Right lobe of liver (tissue), 6 donors: ENCODE results near the gene CFAP99. TPM values are rescaled to one million over a fixed set of nuclear protein-coding genes. Genes with fewer than 3 reads are reported as not detected.

Experiments used
- ATAC-seq, 4 donors: fragments of 200-7000 bp; cut with Tn5 transposase; one replicate each; pipeline ENCODE4 v1.9.1; 2020; ENCODE audit warnings: mild to moderate bottlenecking in 4 of 4, moderate library complexity in 4 of 4
- DNase-seq, 3 donors: peaks; one replicate each; pipeline ENCODE4 v3.0.0-alpha.2; 2020
- H3K27ac ChIP-seq, 3 donors: fragments of 200-600 bp; one replicate each; pipeline ENCODE4 v1.8.0; 2022
- H3K27me3 ChIP-seq, 2 donors: fragments of 200-600 bp; one replicate each; pipeline ENCODE4 v1.8.0; 2022
- H3K36me3 ChIP-seq, 4 donors: fragments of 200-600 bp; sonication (generic) in 1 of 4; one replicate each; pipeline versions ENCODE4 v1.5.1 to v1.8.0; 2017 to 2022; ENCODE audit warnings: control low read depth in 1 of 4
- H3K4me1 ChIP-seq, 4 donors: fragments of 200-600 bp; sonication (generic) in 1 of 4; one replicate each; pipeline versions ENCODE4 v1.5.1 to v1.8.0; 2017 to 2022; ENCODE audit warnings: control low read depth in 1 of 4
- H3K4me3 ChIP-seq, 3 donors: fragments of 200-600 bp; one replicate each; pipeline ENCODE4 v1.8.0; 2022
- H3K9me3 ChIP-seq, 4 donors: fragments of 200-600 bp; sonication (generic) in 1 of 4; one replicate each; pipeline versions ENCODE4 v1.5.1 to v1.8.0; 2017 to 2022; ENCODE audit warnings: control low read depth in 1 of 4
- POLR2A ChIP-seq: fragments of 450-650 bp; IDR thresholded peaks from one replicate; pipeline ENCODE4 v1.6.1; 2017; ENCODE audit warnings: antibody characterized with exemption, mild to moderate bottlenecking
- WGBS: methylation state at CpG from one replicate; pipeline ENCODE4 v1.1.6; 2018; ENCODE audit warnings: low coverage, low lambda C conversion rate; ENCODE audit not compliant: insufficient coverage; ENCODE audit errors: missing lambda C conversion rate; 5-methylcytosine and 5-hydroxymethylcytosine counted together
- intact Hi-C, 2 donors: fragments of 100-400 bp; cut with DNase I; formaldehyde crosslinking; loops; one replicate each; pipeline versions ENCODE4 v1.11.2 to v1.14.1; 2022
- total RNA-seq, 6 experiments: library from RNA; depleted of rRNA in 2 of 6; stranded (reverse); fragments of >200 nt in 2 of 6; fragmentation: NEBNext Ultra II Directional in 3 of 6; extraction: Animal tissue kit (Norgen Biotek cat#: 25700) in 3 of 6; gene quantifications; one replicate each; pipeline versions ENCODE4 v1.1.0 to v1.2.4, GENCODE V29; 2016 to 2023
- TF ChIP-seq, protein P1 (sequence below), 4 donors: fragments of 200-600 bp in 3 of 4; fragments of 450-650 bp in 1 of 4; IDR thresholded peaks; one replicate each; pipeline versions ENCODE4 v1.5.1 to v1.8.0; 2016 to 2022; ENCODE audit warnings: antibody characterized with exemption in 4 of 4, mild to moderate bottlenecking in 2 of 4
- donor health status: DM: no; HTN: yes; CAD: no.
- donor health status: DM: no; HTN: no; CAD: no.
- donor health status: DM: no; HTN: no; CAD: no.
- donor health status: DM: no; HTN: yes; CAD: no.
- donor health status: DM: no; HTN: yes; CAD: no.

CFAP99 gene
- total RNA-seq, 6 experiments from 2014 or later = 0.25 to 0.86 (median 0.29) TPM; not detected in 1

DNA sequence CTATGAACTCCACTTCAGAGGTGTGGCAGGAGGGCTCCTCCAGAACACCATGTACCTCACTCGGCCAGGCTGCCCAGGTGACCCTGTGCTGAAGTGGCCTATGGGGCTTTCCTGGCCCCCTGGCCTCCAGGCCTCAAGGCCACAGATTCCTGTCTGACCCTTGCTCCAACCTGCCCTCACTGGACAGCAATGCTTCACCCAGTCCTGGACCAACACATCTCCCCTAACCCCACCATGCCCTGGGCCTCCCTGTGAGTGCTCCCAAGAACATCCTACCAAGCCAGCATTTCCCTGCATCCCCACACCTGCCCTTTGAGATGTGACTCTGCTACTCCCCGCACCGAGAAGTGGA is 10.8 kb upstream of the CFAP99 start:
- Histone ChIP-seq H3K4me1 (no peaks in the 10 kb centered on the region), H3K27me3 (no peaks in the 10 kb centered on the region), H3K9me3 (no peaks in the 10 kb centered on the region), H3K36me3 (no peaks in the 10 kb centered on the region), H3K4me3 (no peak overlapping the region), H3K27ac (no peak overlapping the region)
- peak in 1 of 3 donors; percentile 29 for DNase-seq
- WGBS = 63% methylated on average over 2 of the region's 3 CpGs
- ATAC-seq = no peak
- intact Hi-C loops = no loop called here
- TF ChIP-seq, protein P1, sequence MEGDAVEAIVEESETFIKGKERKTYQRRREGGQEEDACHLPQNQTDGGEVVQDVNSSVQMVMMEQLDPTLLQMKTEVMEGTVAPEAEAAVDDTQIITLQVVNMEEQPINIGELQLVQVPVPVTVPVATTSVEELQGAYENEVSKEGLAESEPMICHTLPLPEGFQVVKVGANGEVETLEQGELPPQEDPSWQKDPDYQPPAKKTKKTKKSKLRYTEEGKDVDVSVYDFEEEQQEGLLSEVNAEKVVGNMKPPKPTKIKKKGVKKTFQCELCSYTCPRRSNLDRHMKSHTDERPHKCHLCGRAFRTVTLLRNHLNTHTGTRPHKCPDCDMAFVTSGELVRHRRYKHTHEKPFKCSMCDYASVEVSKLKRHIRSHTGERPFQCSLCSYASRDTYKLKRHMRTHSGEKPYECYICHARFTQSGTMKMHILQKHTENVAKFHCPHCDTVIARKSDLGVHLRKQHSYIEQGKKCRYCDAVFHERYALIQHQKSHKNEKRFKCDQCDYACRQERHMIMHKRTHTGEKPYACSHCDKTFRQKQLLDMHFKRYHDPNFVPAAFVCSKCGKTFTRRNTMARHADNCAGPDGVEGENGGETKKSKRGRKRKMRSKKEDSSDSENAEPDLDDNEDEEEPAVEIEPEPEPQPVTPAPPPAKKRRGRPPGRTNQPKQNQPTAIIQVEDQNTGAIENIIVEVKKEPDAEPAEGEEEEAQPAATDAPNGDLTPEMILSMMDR (IDR thresholded peaks at IDR 0.05) = no peak
- no peak for TF ChIP-seq POLR2A

DNA sequence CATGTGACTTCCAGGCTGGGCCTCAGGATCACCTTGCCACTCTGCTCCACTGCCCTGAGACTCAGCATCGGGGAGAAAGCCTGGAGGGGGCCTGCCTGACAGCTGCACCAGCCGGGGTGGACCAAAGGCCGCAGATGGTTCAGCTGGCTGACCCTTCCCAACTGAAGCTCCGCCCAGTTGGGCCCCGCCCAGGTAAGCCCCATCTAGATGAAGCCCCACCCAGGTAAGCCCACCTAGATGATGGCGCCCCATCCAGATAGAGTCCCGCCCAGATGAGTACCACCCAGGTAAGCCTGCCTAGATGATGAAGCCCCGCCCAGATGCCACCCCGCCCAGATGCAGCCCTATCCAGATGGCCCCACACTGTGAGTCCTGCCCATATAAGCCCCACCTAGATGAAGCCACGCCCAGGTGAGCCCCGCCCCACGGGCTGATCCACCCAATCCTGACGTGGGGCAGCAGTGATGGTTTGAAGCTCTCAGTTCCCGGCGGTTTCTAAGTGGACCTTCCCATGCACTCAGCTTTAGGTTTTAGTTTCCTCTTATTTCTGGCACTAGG is 10.3 kb upstream of the CFAP99 start:
- H3K9me3 ChIP-seq = no peaks in the 10 kb centered on the region
- intact Hi-C loops = no loop called here
- H3K36me3 ChIP-seq = no peaks in the 10 kb centered on the region
- DNase-seq (no peak), ATAC-seq (no peak)
- H3K27ac ChIP-seq = no peak overlapping the region
- TF ChIP-seq, protein P1 (IDR thresholded peaks at IDR 0.05) = no peak
- TF ChIP-seq POLR2A = no peak
- no peak overlapping the region for H3K4me3 ChIP-seq
- H3K27me3 ChIP-seq = no peaks in the 10 kb centered on the region
- peaks cover 0 to 5% (median 0%) of the 10 kb centered on the region in 4 donors for H3K4me1 ChIP-seq
- 74% methylated on average over 5 of the region's 15 CpGs for WGBS

DNA sequence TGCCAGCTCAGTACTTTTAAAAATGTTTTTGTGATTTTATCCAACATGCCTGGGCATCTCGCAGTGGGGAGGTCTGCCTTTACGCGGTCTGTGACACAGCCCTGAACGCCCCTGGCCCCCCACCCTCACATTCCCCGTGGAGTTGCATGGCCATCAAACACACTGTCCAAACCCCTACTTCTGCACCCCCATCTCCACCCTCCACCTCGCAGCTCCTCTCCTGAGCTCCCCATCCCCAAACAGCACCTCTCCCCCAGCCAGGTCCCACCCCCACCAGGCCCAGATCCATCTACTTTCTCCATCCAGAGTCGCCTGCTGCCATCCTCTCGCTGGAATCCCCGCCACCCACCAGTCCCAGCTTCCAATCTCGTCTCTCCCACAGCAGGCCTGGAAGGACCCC is 9.8 kb upstream of the CFAP99 start:
- 82% methylated on average over 10 of the region's 10 CpGs for whole genome bisulfite sequencing
- Histone ChIP-seq H3K4me3 (no peak overlapping the region), H3K4me1 (peaks cover 0 to 8% (median 0%) of the 10 kb centered on the region in 4 donors), H3K9me3 (no peaks in the 10 kb centered on the region), H3K27ac (no peak overlapping the region), H3K27me3 (no peaks in the 10 kb centered on the region), H3K36me3 (no peaks in the 10 kb centered on the region)
- no peak for TF ChIP-seq POLR2A
- TF ChIP-seq, protein P1 (IDR thresholded peaks at IDR 0.05) = no peak
- DNase-seq (no peak), ATAC-seq (no peak)
- intact Hi-C loops = no loop called here

DNA sequence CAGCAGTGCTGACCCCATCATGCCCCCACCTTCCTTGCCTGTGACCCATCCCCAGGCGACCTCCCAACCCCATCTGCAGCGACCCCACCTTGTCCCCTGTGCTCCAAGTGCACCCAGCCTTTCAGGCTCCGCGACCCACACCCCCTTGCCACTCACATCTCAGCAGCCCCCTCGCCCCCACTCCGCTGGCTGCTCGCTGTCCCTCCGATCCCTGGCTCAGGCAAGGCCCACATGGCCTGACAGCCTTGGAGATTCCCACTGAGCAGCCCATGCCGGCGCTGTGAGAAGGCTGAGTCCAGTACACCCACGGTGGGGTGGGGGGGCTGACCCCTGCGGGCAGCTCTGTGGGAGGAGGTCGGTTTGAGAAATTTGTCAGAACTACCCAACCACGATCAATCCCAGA is 9.4 kb upstream of the CFAP99 start:
- no peak for DNase-seq
- intact Hi-C loops = no loop called here
- ATAC-seq = no peak

More for the DNA sequence above, 9.4 kb upstream of the CFAP99 start:
- Histone ChIP-seq H3K9me3 (no peaks in the 10 kb centered on the region), H3K27me3 (no peaks in the 10 kb centered on the region), H3K4me1 (peaks cover 0 to 8% (median 0%) of the 10 kb centered on the region in 4 donors), H3K27ac (no peak overlapping the region), H3K36me3 (no peaks in the 10 kb centered on the region), H3K4me3 (no peak overlapping the region)
- WGBS = 89% methylated on average over 2 of the region's 14 CpGs
- TF ChIP-seq POLR2A = no peak
- TF ChIP-seq, protein P1 (IDR thresholded peaks at IDR 0.05) = no peak
